HG03103 (cell line): ENCODE data around the gene SC5D.
A peak's percentile ranks its signal among the peaks of the same experiment; 100 is the strongest.

Experiments
- ATAC-seq: cut with Tn5 transposase; IDR thresholded peaks from one replicate; pipeline ENCODE4 v1.9.1; 2021; ENCODE audit warnings: low read depth; ENCODE audit not compliant: unreplicated experiment

The SC5D gene

GRCh38 chr11:121291319-121291718 is 1.3 kb upstream of the SC5D start:
- no peak for ATAC-seq

DNA sequence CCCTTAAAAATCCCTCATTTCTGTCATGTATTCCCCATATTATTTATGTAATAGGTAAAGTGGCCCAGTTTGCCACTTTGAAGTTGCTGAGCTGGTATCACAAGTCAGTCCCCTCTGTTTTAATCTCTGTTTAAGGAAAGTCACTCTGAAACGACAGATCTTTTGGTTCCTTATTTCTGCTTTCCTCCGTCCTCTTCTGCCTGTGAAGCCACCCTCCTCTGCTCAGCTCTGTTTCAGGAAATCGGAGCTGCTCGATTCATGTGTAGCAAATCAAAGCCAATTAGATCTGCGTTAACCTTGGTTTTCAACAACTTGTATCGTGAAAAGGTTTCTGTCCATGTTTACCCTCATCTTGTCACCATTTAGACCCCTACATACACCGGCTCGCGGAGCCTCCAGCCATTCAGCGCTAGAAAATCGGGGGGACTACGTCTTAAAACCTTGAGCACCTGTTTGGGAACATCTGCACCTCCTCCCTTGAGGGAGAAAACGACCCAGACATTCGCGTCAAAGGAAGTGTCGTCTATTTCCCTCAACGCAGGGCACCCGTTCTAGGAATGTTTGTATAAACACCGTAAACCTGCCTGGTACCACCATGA is 576 bp upstream of the SC5D start:
- ATAC-seq = peak; percentile 27

- ATAC-seq = no peak
Observed at GRCh38 chr11:121293288-121293594, 670 bp downstream of the SC5D start.

DNA sequence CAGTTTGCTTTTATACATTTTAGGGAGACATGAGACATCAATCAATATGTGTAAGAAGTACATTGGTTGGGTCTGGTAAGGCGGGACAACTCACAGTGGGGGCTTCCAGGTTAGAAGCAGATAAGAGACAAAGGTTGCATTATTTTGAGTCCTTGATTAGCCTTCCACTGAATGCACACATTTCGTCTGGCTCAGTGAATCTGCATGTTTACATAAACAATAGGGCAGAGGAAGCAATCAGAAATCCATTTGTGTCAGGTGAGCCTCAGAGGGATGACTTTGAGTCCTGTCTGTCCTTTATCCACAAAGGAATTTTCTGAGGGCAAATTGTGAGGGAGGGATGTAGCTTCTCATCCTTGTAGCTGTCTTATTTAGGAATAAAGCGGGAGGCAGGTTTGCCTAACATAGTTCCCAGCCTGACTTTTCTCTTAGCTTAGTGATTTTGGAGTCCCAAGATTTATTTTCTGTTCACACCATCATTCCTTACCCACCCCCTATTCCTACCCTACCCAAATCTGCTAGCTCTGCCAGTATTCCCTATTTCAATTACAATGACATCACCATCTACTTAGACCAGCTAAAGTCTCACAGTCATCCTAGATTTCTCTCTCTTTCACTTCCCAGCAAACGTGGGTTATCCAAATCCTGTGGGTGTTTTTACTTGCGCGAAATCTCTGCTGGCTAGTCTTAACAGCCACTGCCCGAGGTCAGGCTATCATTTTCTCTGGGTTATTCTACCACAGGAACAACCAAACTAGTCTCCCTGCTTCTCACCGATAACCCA is 2.9 kb downstream of the SC5D start:
- ATAC-seq = no peak

GRCh38 chr11:121297872-121298271 is 5.3 kb downstream of the SC5D start:
- ATAC-seq = no peak

DNA sequence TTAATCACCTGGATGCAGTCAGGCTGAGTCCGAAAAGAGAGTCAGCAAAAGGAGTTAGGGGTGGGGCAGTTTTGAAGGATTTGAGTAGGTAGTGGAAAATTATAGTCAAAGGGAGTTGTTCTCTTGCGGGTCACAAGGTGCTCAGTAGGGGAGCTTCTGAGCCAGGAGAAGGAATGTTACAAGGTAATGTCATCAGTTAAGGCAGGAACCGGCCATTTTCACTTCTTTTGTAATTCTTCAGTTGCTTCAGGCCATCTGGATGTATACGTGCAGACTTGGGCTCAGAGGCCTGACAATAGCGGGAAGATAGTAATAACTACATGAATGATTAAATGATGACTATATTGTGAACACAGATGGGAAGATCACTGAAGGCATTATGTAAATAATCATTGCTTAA is 6.2 kb downstream of the SC5D start:
- no peak for ATAC-seq

DNA sequence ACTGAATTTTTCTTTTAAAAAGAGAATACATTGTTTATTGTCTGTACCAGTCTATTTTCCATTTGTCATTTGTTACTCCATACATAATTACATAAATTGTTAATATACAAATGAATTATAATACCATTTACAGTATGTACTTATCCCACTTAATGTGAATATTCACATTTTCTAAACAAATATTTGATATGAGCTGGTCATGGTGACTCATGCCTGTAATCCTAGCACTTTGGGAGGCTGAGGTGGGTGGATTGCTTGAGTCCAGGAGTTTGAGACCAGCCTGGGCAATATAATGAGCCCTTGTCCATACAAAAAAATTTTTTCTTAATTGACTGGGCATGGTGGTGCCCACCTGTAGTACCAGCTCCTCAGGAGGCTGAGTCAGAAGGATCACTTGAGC is 6.8 kb downstream of the SC5D start:
- ATAC-seq = no peak

DNA sequence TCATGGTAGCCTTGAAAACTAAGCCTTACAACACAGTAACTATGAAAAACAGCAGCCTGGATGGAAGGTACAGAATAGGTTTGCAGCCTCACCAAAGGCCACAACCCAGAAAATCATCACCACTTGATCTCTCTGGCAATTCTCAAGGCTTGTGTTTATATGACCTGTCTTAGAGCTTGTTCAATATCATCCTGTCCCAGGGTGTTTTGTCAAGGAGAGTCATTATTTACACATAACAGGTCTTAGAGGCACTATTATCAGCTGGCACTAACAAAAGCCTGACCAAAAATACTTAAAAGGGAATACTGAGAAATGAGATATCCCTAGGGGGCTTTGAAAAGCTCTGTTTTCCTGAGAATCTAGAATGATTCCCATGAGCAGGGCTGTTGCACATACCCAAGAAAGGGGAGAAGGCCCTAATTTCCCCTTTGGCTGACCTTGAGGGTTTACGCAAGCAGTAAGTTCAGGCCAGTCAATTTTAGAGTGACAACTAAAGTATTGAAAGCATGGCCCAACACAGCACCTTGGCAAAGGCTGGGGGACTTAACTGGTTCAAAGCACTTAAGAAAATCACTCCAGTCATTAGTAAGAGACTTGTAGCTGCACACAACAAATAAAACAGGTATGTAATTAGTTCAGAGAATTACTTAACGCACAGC is 7.9 kb downstream of the SC5D start:
- ATAC-seq = no peak

GRCh38 chr11:121300972-121301699 is 8.6 kb downstream of the SC5D start:
- ATAC-seq = no peak

DNA sequence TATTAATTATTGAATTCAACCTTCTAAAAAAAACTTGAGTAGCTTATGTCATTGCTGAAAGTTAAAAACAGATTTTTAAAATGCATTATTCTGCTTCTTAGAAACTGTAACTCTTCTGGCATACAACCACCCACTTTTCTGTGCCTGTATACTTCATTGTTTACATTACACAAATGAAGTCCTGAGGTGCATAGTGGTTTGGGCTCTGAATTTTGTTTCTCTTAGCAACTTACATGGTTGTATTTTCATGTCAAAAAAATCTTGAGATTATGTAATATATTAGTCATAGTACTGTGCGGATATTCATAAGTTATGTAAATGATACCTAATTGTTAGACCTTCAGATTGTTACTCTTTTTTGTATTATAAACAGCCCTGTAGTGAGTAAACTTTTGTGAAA is 12.2 kb downstream of the SC5D start:
- no peak for ATAC-seq

GRCh38 chr11:121308816-121309215 is 16.2 kb downstream of the SC5D start:
- no peak for ATAC-seq

GRCh38 chr11:121309688-121310087 is 17.1 kb downstream of the SC5D start:
- ATAC-seq = peak; percentile 76

DNA sequence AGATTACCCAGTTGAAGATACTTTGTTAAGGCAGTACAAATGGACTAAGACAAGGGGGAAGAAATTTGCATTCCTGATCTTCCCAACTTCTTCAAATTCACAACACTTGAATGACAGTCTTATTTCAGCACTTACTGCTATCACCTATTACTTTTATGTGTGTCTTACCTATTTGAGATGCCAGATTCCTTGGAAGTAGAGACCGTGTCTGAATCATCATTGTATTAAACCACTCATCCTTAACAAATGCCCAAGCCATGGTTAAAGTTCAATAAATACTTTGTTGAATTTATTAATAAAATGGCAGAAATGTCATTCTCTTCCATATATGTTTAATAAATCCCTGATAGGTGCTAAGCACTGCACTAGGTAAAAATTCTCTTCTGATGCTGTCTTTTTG is 18.3 kb downstream of the SC5D start:
- ATAC-seq = no peak

DNA sequence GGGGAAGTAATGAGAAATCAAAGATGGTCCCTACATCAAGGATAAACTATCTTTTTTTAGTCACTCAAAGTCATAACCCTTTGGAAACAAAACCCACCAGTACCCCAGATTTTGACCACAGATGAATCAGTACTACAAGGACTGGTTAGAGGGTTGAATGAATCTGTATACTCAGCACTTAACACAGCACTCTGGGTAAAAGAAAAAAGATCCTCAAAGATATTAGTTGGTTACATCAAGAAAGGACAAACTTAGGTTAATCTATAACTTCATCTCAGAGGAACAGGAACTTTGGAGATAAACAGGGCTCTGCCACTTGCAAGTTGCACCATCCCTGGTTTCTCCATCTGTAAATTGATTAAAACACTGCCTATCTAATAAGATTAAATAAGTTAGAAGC is 18.8 kb downstream of the SC5D start:
- ATAC-seq = no peak

DNA sequence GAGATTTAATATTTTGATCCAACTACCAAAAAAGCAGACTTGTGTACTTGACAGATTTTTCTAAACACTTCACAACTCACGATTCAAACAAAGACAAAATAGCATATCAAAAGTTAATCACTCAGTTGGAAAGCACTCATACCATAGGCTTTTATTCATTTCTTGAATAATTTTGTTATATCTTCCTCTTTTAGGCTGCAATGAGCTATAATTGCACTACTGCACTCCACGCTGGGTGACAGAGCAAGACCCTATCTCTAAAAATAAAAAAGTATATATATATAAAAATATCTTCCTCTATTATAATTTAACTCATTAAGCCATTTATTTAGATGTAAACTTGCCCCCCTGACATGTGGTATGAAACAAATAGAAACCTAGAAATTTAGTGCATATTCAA is 19.9 kb downstream of the SC5D start:
- no peak for ATAC-seq

- peak; percentile 60 for ATAC-seq
Observed at GRCh38 chr11:121318848-121319834, 26.6 kb downstream of the SC5D start.

DNA sequence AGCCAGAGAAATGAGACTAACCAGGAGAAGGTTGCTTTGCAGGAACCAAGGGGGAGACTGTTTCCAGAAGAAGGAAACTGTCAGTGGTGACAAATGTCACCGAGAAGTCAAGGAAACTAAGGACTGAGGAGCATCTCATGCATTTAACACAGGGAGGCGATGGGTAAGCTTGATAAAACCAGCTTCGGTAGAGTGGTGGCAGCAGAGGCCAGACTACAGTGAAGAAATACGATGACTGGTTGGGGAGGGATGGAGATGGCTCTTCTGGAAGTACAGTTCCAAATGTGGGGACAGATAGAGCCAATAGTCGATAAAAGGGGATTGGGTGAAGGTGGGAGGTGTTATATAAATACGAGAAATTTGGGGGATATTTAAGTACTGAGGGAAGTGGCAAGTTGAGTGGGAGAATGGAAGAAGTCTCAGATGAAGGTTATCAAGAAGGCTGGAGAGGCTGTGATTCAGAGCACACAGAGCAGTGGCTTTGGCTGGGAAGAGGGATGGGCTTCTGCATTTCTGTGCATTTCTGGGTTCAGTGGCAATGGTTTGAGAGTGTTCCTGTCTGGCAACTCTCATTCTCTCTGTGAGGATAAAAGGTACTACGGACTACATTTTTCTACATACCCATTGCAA is 29.2 kb downstream of the SC5D start:
- ATAC-seq = no peak

- no peak for ATAC-seq
Observed at GRCh38 chr11:121323046-121323607, 30.6 kb downstream of the SC5D start.

DNA sequence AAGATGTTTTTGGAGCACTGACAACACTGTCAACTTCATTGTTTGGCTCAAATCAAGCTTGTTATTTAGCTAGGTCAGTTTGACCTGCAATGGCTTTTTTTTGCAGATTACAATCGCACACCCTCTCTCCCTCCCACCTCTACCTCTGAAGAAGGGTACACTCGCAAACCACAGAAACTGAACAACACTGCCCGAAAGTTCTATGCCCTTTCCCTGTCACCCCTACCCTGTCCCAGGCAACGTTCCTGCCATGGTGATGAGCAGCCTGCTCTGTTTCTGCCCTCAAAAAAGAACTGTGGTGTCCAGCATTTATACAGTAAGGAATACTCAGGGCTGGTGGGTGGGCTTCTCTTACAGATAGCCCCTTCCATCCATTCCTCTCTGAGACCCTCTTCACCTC is 33.7 kb downstream of the SC5D start:
- no peak for ATAC-seq
